GM19025 (cell line): ENCODE data around the gene IBTK.
"Not testable (repeated sequence)": the region's sequence is repeated elsewhere in the genome, so short reads cannot be mapped to it uniquely, and the experiment has no call there.

Source experiments
- ATAC-seq: cut with Tn5 transposase; IDR thresholded peaks from one replicate; pipeline ENCODE4 v1.9.1; 2021; ENCODE audit warnings: mild to moderate bottlenecking, low read depth, moderate library complexity; ENCODE audit not compliant: unreplicated experiment

The IBTK gene

DNA sequence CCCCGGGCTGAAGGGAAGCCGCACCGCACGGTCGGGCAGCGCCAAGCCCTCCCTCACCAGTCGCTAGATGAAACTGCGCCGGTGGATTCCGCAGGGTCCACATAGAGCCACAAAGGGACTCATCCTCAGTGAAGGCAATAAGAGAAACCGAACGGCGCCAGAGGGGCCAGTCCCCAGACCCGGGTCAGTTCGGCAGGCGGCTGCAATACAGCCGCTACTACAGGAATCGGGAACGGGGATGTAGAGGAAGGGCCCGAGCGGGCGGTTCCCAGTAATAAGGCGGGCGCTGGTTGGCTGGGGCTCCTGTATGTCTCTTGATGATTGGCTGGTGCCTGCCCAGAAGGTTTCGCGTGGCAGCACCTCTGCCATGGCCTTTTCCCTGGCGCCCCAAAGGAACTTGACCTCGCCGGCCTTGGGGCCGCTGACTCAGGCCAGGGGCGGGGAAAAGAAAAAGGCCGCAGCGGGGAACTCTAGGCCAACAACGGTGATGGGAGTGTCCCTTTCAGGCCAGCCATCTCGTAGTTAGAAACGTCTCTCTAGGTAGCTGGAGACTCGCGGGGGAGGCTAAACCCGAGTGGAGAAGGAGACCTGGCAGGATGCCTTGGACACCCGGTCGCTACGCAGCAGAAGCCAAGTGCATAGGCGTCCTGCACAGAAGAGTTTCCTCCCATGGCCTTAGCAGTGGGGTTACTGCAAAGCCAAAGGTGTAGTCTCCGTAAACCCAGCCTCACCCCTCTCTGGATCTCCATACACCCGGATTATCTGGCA, at the start of gene IBTK:
Gene IBTK, minus strand, starts transcription at position 240 of the 768 bp plus-strand sequence. CDS start 7,258 bp downstream, outside the sequence.
- peak; percentile 84 for ATAC-seq

- ATAC-seq = no peak
These were observed 36.3 kb upstream of the IBTK start for GRCh38 chr6:82283771-82284410.

GRCh38 chr6:82281550-82281949, 34.0 kb upstream of the IBTK start:
- ATAC-seq = not testable (repeated sequence)

- ATAC-seq = no peak
These were observed 30.1 kb upstream of the IBTK start for GRCh38 chr6:82277686-82278085.

DNA sequence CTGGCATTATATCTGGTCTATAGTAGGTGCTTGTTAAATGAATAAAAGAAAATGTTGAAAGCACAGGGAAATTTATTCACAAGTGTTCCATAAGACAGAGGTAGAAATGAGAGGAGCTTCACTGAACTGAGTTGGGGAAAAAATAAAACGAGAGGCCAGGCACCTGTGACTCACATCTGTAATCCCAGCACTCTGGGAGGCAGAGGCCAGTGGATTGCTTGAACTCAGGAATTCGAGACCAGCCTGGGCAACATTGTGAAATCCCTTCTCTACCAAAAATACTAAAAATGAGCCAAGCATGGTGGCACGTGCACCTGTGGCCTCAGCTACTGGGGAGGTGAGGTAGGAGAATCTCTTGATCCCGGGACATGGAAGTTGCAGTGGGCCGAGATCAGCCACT, 28.1 kb upstream of the IBTK start:
- ATAC-seq = no peak

GRCh38 chr6:82273295-82273694, 25.8 kb upstream of the IBTK start:
- no peak for ATAC-seq

- no peak for ATAC-seq
These were observed 23.5 kb upstream of the IBTK start for GRCh38 chr6:82270881-82271635.

DNA sequence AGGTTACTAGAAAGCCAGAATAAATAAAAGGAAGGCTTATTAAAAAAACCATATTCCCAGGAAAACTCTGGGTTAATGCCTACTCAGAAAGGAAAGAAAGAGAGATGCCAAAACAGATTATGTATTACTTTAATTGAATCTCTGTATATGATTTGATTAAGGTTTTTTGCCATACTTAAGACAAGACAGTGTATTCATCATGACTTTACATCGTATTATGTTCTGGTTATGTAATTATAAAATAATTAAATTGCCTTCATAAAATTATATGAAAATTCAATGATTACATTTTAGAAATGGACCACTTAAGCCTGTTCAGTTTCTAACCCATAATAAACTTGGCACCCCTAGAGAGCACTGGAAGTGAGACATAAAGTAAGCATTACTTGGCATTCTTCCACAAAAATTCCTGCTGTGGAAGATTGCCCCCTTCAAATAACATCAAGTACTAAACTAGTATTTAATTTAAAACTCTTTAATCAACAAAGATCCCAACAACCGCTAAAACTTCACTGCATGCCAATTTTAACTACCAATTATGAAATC, 20.8 kb upstream of the IBTK start:
- no peak for ATAC-seq

- no peak for ATAC-seq
These were observed 17.3 kb upstream of the IBTK start for GRCh38 chr6:82264824-82265223.

DNA sequence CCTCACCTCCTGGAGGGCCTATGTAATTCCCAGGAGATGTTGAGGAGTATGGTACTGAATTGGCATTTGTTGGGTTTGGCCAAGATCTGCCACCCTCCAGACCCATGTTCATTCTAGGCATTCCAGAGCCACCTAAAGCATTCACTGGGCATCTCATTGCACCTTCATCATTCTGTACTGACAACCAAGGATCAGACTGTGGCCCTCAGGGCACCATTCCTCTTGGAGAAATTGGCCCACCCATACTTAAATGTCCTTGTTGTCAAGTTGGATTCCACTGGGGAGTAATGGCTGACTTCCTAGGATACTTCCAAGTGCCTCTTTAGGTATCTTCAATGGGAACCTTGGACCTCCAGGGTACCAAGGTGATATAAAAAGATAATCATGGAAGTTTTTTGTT, 16.8 kb upstream of the IBTK start:
- no peak for ATAC-seq

DNA sequence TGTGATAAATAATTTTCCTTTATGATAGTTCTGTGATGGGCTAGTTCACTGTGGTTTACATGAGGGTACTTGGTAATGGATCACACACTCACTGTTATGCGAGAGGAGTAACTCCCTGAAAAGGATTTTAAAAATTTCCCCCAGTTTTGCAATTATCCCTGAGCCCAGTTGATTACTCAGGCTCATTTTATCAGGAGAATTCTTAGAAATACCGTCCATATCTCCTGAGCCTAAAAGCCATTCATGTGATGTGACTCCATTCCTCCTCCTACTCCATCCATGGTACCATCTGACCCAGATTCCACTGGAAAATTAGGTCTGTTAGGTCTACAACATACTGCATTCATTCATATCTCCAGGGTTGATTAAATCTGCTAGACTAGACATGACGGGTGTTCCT, 16.4 kb upstream of the IBTK start:
- no peak for ATAC-seq

GRCh38 chr6:82260997-82261732, 13.6 kb upstream of the IBTK start:
- no peak for ATAC-seq

GRCh38 chr6:82259389-82259788, 11.8 kb upstream of the IBTK start:
- no peak for ATAC-seq

DNA sequence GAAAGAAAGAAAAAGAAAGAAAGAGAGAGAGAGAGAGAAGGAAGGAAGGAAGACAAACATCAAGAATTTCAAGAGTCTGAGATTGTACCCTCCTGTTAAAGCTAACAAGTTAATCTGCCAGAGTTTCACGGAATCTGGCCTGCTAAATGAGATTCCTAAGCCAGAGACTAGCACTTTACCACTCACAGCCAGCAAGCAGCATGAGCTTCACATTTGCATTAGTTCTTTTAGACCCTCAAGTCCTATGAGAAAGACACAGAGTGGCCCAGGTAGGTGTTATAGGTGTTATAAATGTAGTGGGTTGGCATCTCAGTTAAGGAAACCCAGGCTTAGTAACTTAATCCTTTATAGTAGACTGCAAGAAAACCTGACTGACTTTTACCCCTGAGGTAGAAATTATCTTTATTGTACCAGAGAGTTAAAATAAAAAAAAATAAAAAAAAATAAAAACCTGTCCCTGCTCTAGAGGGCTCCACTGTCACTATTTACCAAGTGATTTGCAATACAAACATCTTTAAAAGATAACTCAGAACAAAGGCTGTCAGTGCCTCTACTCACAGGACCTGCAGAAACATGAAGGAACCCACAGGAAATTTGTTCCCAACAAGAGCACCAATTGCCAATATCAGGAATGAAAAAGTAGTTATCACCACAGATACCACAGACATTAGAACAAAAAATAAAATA, 9.7 kb upstream of the IBTK start:
- no peak for ATAC-seq

DNA sequence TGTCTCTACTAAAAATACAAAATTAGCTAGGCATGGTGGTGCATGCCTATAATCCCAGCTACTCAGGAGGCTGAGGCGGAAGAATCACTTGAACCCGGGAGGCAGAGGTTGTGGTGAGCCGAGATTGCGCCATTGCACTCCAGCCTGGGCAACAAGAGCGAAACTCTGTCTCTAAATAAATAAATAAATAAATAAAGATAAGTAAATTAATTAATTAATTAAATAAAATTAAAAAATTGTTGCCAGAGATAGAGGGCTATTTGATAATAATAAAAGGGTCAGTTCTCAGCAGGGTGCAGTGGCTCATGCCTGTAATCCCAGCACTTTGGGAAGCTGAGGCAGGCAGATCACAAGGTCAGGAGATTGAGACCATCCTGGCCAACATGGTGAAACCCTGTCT, 7.2 kb upstream of the IBTK start:
- not testable (repeated sequence) for ATAC-seq

DNA sequence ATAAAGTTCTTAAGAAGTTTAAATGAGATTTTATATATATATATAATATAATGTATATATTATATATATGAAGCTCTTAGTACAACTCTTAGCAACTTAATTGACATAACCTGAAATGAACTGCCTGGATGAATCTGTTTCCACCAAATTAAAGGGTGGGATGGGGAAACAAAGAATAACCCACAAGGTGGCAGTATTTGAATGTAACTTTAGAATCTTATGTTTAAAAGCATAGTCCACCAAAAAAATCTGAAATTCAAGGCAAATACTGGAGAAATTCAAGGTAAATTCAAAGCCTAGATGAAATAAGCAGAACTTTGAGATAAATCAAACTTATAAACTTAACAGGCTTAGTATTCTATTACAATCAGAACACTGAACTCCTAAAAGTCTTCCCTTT, 4.4 kb upstream of the IBTK start:
- ATAC-seq = no peak

DNA sequence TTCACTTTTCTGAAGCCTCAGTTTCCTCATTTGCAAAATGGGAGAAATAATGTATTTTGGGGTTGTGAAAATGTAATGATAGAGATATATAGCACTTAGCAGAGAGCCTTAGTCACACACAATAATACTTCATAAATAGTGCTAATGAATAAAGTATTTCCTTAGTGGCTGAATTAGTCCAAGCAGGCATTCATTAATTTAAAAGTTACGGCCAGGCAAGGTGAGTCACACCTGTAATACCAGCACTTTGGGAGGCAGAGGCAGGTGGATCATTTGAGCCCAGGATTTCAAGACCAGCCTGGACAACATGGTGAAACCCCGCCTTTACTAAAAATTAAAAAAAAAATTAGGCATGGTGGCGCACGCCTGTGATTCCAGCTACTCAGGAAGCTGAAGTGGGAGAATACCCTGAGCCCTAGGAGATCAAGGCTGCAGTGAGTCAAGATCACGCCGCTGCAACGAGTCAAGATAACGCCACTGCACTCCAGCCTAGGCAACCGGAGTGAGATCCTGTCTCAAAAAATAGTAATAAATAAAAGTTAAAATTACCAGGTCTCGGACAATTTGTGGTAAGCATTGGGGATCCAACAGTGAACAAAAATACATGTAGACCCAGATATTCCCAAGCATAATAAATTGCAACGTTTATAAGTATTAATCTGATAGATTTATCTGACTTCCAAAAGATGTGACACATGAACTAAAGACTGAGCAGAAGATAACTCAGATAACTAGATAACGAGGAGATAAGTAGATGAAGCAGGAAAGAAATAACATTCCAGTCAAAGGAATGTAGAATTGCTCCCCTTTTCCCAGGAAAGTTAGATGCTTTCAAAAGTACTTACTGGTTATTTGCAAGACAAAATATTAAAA, 2.1 kb upstream of the IBTK start:
- no peak for ATAC-seq

- ATAC-seq = peak; percentile 37
These were observed 760 bp upstream of the IBTK start for GRCh38 chr6:82248273-82248735.
